GM18511 (cell line): ENCODE results near the gene AP1M1.
A peak's percentile ranks its signal among the peaks of the same experiment; 100 is the strongest.
"Not testable (repeated sequence)": the region's sequence is repeated elsewhere in the genome, so short reads cannot be mapped to it uniquely, and the experiment has no call there.

ENCODE experiments used
- ATAC-seq: cut with Tn5 transposase; IDR thresholded peaks from one replicate; pipeline ENCODE4 v1.9.1; 2021; ENCODE audit warnings: mild to moderate bottlenecking, moderate library complexity; ENCODE audit not compliant: unreplicated experiment

Gene AP1M1

GRCh38 chr19:16197622-16198369 is at the start of gene AP1M1:
AP1M1 (plus strand) TSS chr19:16197911; CDS start chr19:16198027, 116 bp downstream.
- peak; percentile 89 for ATAC-seq

GRCh38 chr19:16148443-16149229 is 49.1 kb upstream of the AP1M1 start:
- no peak for ATAC-seq

GRCh38 chr19:16153582-16154336 is 44.0 kb upstream of the AP1M1 start:
- ATAC-seq: no peak

GRCh38 chr19:16154557-16154956 is 43.2 kb upstream of the AP1M1 start:
- ATAC-seq: no peak

GRCh38 chr19:16155128-16155527 is 42.6 kb upstream of the AP1M1 start:
- no peak for ATAC-seq

GRCh38 chr19:16156904-16157303 is 40.8 kb upstream of the AP1M1 start:
- no peak for ATAC-seq

GRCh38 chr19:16157601-16158000 is 40.1 kb upstream of the AP1M1 start:
- ATAC-seq: no peak

GRCh38 chr19:16159655-16160054 is 38.1 kb upstream of the AP1M1 start:
- ATAC-seq: no peak

GRCh38 chr19:16160445-16160942 is 37.2 kb upstream of the AP1M1 start:
- ATAC-seq: no peak

GRCh38 chr19:16160943-16161560 is 36.7 kb upstream of the AP1M1 start:
- no peak for ATAC-seq

GRCh38 chr19:16161840-16162239 is 35.9 kb upstream of the AP1M1 start:
- no peak for ATAC-seq

GRCh38 chr19:16164222-16164890 is 33.4 kb upstream of the AP1M1 start:
- ATAC-seq: no peak

- ATAC-seq: no peak
Measured at GRCh38 chr19:16166417-16166816, 31.3 kb upstream of the AP1M1 start.

- no peak for ATAC-seq
Measured at GRCh38 chr19:16167055-16167454, 30.7 kb upstream of the AP1M1 start.

GRCh38 chr19:16168465-16169081 is 29.1 kb upstream of the AP1M1 start:
- no peak for ATAC-seq

GRCh38 chr19:16170134-16170533 is 27.6 kb upstream of the AP1M1 start:
- ATAC-seq: no peak

- no peak for ATAC-seq
Measured at GRCh38 chr19:16175954-16176353, 21.8 kb upstream of the AP1M1 start.

GRCh38 chr19:16178866-16179265 is 18.8 kb upstream of the AP1M1 start:
- not testable (repeated sequence) for ATAC-seq

GRCh38 chr19:16180611-16181010 is 17.1 kb upstream of the AP1M1 start:
- no peak for ATAC-seq

GRCh38 chr19:16184665-16185122 is 13.0 kb upstream of the AP1M1 start:
- ATAC-seq: no peak
